NAMALWA (cell line): Measurements from ENCODE around the gene HYLS1.

Source experiments
- DNase-seq: peaks from one replicate; pipeline ENCODE4 v3.0.0-alpha.2; 2015; ENCODE audit warnings: low spot score

The HYLS1 gene

GRCh38 chr11:125949271-125950177 is 62.1 kb downstream of the HYLS1 start:
- DNase-seq: no peak

- DNase-seq: no peak
These were observed 62.7 kb downstream of the HYLS1 start for GRCh38 chr11:125950178-125950490.
